Measurements from ENCODE around the gene FBXO40.

The FBXO40 gene

GRCh38 chr3:121659586-121659985 is 66.4 kb downstream of the FBXO40 start:
- no peak for DNase-seq (ENCODE audit: low read depth)
- no peak overlapping the region for H3K4me3 ChIP-seq (ENCODE audit: low read depth, low read length)

- peak within 1 kb of the TSS; percentile 35 for H3K4me3 ChIP-seq (ENCODE audit: low read depth, low read length)
- peak; percentile 5 for DNase-seq (ENCODE audit: low read depth)
Observed at GRCh38 chr3:121660356-121661171, 67.4 kb downstream of the FBXO40 start, which contains the start of gene HCLS1. HCLS1 (minus strand) TSS chr3:121660903; CDS start chr3:121658347, 2,556 bp downstream.

GRCh38 chr3:121661376-121661775 is 68.2 kb downstream of the FBXO40 start:
- no peak for DNase-seq (ENCODE audit: low read depth)
- no peak overlapping the region for H3K4me3 ChIP-seq (ENCODE audit: low read depth, low read length)

GRCh38 chr3:121662742-121663141 is 69.6 kb downstream of the FBXO40 start:
- no peak for DNase-seq (ENCODE audit: low read depth)
- no peak overlapping the region for H3K4me3 ChIP-seq (ENCODE audit: low read depth, low read length)

- DNase-seq (ENCODE audit: low read depth), result no peak
- H3K4me3 ChIP-seq (ENCODE audit: low read depth, low read length), result no peak overlapping the region
Observed at GRCh38 chr3:121663171-121663847, 70.1 kb downstream of the FBXO40 start.

GRCh38 chr3:121665488-121665887 is 72.3 kb downstream of the FBXO40 start:
- no peak for DNase-seq (ENCODE audit: low read depth)
- H3K4me3 ChIP-seq (ENCODE audit: low read depth, low read length), result no peak overlapping the region

- H3K4me3 ChIP-seq (ENCODE audit: low read depth, low read length), result no peak overlapping the region
- DNase-seq (ENCODE audit: low read depth), result no peak
Observed at GRCh38 chr3:121667333-121667732, 74.2 kb downstream of the FBXO40 start.

- no peak for DNase-seq (ENCODE audit: low read depth)
- H3K4me3 ChIP-seq (ENCODE audit: low read depth, low read length), result no peak overlapping the region
Observed at GRCh38 chr3:121670676-121671075, 77.5 kb downstream of the FBXO40 start.

GRCh38 chr3:121677141-121677540 is 84.0 kb downstream of the FBXO40 start:
- H3K4me3 ChIP-seq (ENCODE audit: low read depth, low read length), result no peak overlapping the region
- no peak for DNase-seq (ENCODE audit: low read depth)

Data from skeletal muscle cell (primary cell).